HepG2 (cell line): ENCODE data around the gene CACNG4. TPM values are rescaled to one million over a fixed set of nuclear protein-coding genes. Genes with fewer than 3 reads are reported as not detected.

Experiments used
- AHR ChIP-seq: IDR thresholded peaks from 2 replicates; pipeline ENCODE4 v1.6.1; 2018; ENCODE audit warnings: missing genetic modification reagents, missing compliant biosample characterization
- ARNT ChIP-seq: fragments of 450-650 bp; IDR thresholded peaks from 2 replicates; pipeline ENCODE4 v1.6.1; 2017
- ATF1 ChIP-seq: IDR thresholded peaks from 2 replicates; pipeline ENCODE4 v1.6.1; 2016; ENCODE audit warnings: mild to moderate bottlenecking, control low read depth
- FOXK2 ChIP-seq: fragments of 450-650 bp; IDR thresholded peaks from 2 replicates; pipeline ENCODE4 v1.6.1; 2016
- HES4 ChIP-seq: sonication (generic); formaldehyde crosslinking; IDR thresholded peaks from 2 replicates; pipeline ENCODE4 v1.9.0; 2021; ENCODE audit warnings: mild to moderate bottlenecking, missing genetic modification reagents, borderline replicate concordance
- HOMEZ ChIP-seq: IDR thresholded peaks from 2 replicates; pipeline ENCODE4 v1.6.1; 2016; ENCODE audit warnings: low read depth
- JUNB ChIP-seq: sonication (generic); formaldehyde crosslinking; IDR thresholded peaks from 2 replicates; pipeline ENCODE4 v1.8.0; 2022; ENCODE audit warnings: missing genetic modification reagents, mild to moderate bottlenecking, borderline replicate concordance
- KLF15 ChIP-seq: sonication (generic); formaldehyde crosslinking; IDR thresholded peaks from 2 replicates; pipeline ENCODE4 v1.8.1; 2023; ENCODE audit warnings: borderline replicate concordance, mild to moderate bottlenecking, inconsistent platforms, missing genetic modification reagents, mixed read lengths
- POLR2A ChIP-seq, 2 experiments: IDR thresholded peaks; 2 replicates each; pipeline ENCODE4 v1.6.1; 2011; ENCODE audit warnings: low read depth in 2 of 2, low read length in 2 of 2, mild to moderate bottlenecking in 1 of 2, moderate library complexity in 1 of 2; ENCODE audit not compliant: insufficient read depth in 1 of 2
- RAD21 ChIP-seq: fragments of 450-650 bp; formaldehyde crosslinking; IDR thresholded peaks from 2 replicates; pipeline ENCODE4 v1.5.0; 2020; ENCODE audit warnings: mild to moderate bottlenecking
- RCOR2 ChIP-seq: IDR thresholded peaks from 2 replicates; pipeline ENCODE4 v1.6.1; 2016; ENCODE audit warnings: missing biosample characterization, missing genetic modification reagents
- RNF219 ChIP-seq: sonication (generic); formaldehyde crosslinking; IDR thresholded peaks from 2 replicates; pipeline ENCODE4 v1.5.0; 2020; ENCODE audit warnings: mild to moderate bottlenecking, missing genetic modification reagents
- TFAP4 ChIP-seq: sonication (generic); IDR thresholded peaks from 2 replicates; pipeline ENCODE4 v1.6.1; 2016; ENCODE audit warnings: low read depth, borderline replicate concordance
- XBP1 ChIP-seq: sonication (generic); formaldehyde crosslinking; IDR thresholded peaks from 2 replicates; pipeline ENCODE4 v1.5.0; 2020; ENCODE audit warnings: missing genetic modification reagents
- ZFP36 ChIP-seq: fragments of 150-350 bp; IDR thresholded peaks from 2 replicates; pipeline ENCODE4 v1.6.1; 2018; ENCODE audit warnings: borderline replicate concordance, low read length, low read depth; ENCODE audit not compliant: partially characterized antibody
- ZNF121 ChIP-seq: sonication (generic); formaldehyde crosslinking; IDR thresholded peaks from 2 replicates; pipeline ENCODE4 v1.5.0; 2020; ENCODE audit warnings: mild to moderate bottlenecking, missing genetic modification reagents
- ZNF230 ChIP-seq: sonication (generic); formaldehyde crosslinking; IDR thresholded peaks from 2 replicates; pipeline ENCODE4 v1.4.0; 2020; ENCODE audit warnings: mild to moderate bottlenecking, missing genetic modification reagents
- ZNF577 ChIP-seq: sonication (generic); formaldehyde crosslinking; IDR thresholded peaks from 2 replicates; pipeline ENCODE4 v1.4.0; 2020; ENCODE audit warnings: mild to moderate bottlenecking, low read depth, missing genetic modification reagents, borderline replicate concordance
- ZNF670 ChIP-seq: sonication (generic); formaldehyde crosslinking; IDR thresholded peaks from 2 replicates; pipeline ENCODE4 v1.8.0; 2022; ENCODE audit warnings: mild to moderate bottlenecking, missing genetic modification reagents, borderline replicate concordance
- ZNF737 ChIP-seq: sonication (generic); formaldehyde crosslinking; IDR thresholded peaks from 2 replicates; pipeline ENCODE4 v1.5.0; 2020; ENCODE audit warnings: missing genetic modification reagents, mild to moderate bottlenecking, borderline replicate concordance
- ZNF781 ChIP-seq: sonication (generic); formaldehyde crosslinking; IDR thresholded peaks from 2 replicates; pipeline ENCODE4 v1.5.1; 2020; ENCODE audit warnings: borderline replicate concordance, mild to moderate bottlenecking, missing genetic modification reagents; ENCODE audit errors: not compliant biosample characterization
- polyA plus RNA-seq, 8 experiments: library from polyadenylated mRNA; depleted of rRNA in 3 of 8; stranded (reverse) in 7 of 8; unstranded in 1 of 8; fragments of >200 nt; fragmentation: Illumina TruSeq in 4 of 8; extraction: Trizol in 4 of 8; gene quantifications; 2 replicates each; pipeline versions ENCODE4 v1.2.1 to v1.2.3, GENCODE V29; 2011 to 2016; ENCODE audit warnings: low read depth in 4 of 8, missing spikeins in 1 of 8, mixed read lengths in 1 of 8; ENCODE audit not compliant: insufficient read depth in 1 of 8
- total RNA-seq, 5 experiments: library from RNA; depleted of rRNA; stranded (reverse); fragments of >200 nt; fragmentation: Illumina TruSeq; extraction: Trizol; gene quantifications; 2 replicates each; pipeline ENCODE4 v1.2.3, GENCODE V29; 2016; ENCODE audit warnings: low read depth in 1 of 5
- TF ChIP-seq, protein P1 (sequence below): sonication (generic); formaldehyde crosslinking; IDR thresholded peaks from 2 replicates; pipeline ENCODE4 v1.8.1; 2023; ENCODE audit warnings: mild to moderate bottlenecking, missing genetic modification reagents
- TF ChIP-seq, protein P2 (sequence below): sonication (generic); formaldehyde crosslinking; IDR thresholded peaks from 2 replicates; pipeline ENCODE4 v1.5.1; 2020; ENCODE audit warnings: mild to moderate bottlenecking, moderate library complexity, missing genetic modification reagents
- TF ChIP-seq, protein P3 (sequence below): sonication (generic); formaldehyde crosslinking; IDR thresholded peaks from 2 replicates; pipeline ENCODE4 v1.4.0; 2020; ENCODE audit warnings: missing genetic modification reagents, low read depth, mild to moderate bottlenecking, borderline replicate concordance

The CACNG4 gene
- total and polyA plus RNA-seq, 2 of the 13 experiments (the other 11 are each of a cell fraction or from before 2014, with no cell fraction given), result 0.09 TPM

DNA sequence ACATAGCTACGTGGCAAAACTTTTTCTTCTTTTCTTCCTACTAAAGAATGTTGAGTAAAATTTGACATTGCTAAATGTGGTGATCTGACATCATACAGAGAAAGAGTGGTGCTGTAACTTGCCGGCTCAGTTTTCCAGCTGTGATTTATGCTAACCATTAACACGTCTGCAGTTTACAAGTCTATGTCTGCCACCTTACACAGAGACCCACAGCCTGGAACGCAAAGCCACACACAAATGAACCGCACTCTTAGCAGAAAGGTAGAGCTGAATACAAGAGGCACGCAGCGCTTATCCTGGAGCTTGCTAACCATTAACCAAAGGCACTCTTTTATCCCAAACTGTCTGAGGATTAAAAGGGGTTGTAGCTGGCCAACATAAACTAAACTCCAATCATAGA lies 111.8 kb downstream of the CACNG4 start (continued):
- TF ChIP-seq HOMEZ (CRISPR knock-in tag), result peak; percentile 76; the same call in 1 of the 2 replicates
- TF ChIP-seq HES4 (CRISPR knock-in tag), result no peak
- TF ChIP-seq XBP1 (CRISPR knock-in tag), result no peak
- no peak for TF ChIP-seq ZNF670 (CRISPR knock-in tag)
- TF ChIP-seq, protein P1, sequence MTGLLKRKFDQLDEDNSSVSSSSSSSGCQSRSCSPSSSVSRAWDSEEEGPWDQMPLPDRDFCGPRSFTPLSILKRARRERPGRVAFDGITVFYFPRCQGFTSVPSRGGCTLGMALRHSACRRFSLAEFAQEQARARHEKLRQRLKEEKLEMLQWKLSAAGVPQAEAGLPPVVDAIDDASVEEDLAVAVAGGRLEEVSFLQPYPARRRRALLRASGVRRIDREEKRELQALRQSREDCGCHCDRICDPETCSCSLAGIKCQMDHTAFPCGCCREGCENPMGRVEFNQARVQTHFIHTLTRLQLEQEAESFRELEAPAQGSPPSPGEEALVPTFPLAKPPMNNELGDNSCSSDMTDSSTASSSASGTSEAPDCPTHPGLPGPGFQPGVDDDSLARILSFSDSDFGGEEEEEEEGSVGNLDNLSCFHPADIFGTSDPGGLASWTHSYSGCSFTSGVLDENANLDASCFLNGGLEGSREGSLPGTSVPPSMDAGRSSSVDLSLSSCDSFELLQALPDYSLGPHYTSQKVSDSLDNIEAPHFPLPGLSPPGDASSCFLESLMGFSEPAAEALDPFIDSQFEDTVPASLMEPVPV (CRISPR knock-in tag), result no peak
- TF ChIP-seq ZNF577, result no peak
- no peak for TF ChIP-seq ZNF781 (CRISPR knock-in tag)
- no peak for TF ChIP-seq ZNF230 (CRISPR knock-in tag)
- TF ChIP-seq, protein P2, sequence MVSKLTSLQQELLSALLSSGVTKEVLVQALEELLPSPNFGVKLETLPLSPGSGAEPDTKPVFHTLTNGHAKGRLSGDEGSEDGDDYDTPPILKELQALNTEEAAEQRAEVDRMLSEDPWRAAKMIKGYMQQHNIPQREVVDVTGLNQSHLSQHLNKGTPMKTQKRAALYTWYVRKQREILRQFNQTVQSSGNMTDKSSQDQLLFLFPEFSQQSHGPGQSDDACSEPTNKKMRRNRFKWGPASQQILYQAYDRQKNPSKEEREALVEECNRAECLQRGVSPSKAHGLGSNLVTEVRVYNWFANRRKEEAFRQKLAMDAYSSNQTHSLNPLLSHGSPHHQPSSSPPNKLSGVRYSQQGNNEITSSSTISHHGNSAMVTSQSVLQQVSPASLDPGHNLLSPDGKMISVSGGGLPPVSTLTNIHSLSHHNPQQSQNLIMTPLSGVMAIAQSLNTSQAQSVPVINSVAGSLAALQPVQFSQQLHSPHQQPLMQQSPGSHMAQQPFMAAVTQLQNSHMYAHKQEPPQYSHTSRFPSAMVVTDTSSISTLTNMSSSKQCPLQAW (CRISPR knock-in tag), result peak; percentile 95
- TF ChIP-seq RCOR2 (CRISPR knock-in tag), result no peak
- TF ChIP-seq, protein P3, sequence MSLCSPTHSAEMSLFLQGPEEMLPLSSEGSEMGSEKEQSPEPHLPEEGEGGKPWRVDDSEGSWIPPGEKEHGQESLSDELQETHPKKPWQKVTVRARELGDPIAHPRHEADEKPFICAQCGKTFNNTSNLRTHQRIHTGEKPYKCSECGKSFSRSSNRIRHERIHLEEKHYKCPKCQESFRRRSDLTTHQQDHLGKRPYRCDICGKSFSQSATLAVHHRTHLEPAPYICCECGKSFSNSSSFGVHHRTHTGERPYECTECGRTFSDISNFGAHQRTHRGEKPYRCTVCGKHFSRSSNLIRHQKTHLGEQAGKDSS (CRISPR knock-in tag), result no peak
- TF ChIP-seq AHR (CRISPR knock-in tag), result no peak
- TF ChIP-seq ARNT, result no peak
- no peak for TF ChIP-seq POLR2A (IDR thresholded peaks at IDR 0.05; ENCODE audit: insufficient read depth in 1 of 2, low read depth in 2 of 2, low read length in 2 of 2)
- no peak for TF ChIP-seq RAD21
- no peak for TF ChIP-seq FOXK2
- no peak for TF ChIP-seq ZNF121 (CRISPR knock-in tag)
- no peak for TF ChIP-seq ZNF737 (CRISPR knock-in tag)
- TF ChIP-seq ZFP36, result no peak
- TF ChIP-seq ATF1 (CRISPR knock-in tag), result no peak
- TF ChIP-seq RNF219, result no peak
- TF ChIP-seq TFAP4, result peak; percentile 25; the same call in 1 of the 2 replicates
- no peak for TF ChIP-seq KLF15
- no peak for TF ChIP-seq JUNB (CRISPR knock-in tag)
